ENCODE measurements around the gene PEX11A.

The PEX11A gene

GRCh38 chr15:89671687-89672086 is 18.9 kb downstream of the PEX11A start:
- no peak for DNase-seq (ENCODE audit: extremely low read depth, low read depth)
- no peak for TF ChIP-seq CTCF (IDR thresholded peaks at IDR 0.05; ENCODE audit: low read depth, low read length, missing control alignments)
- no peak overlapping the region for H3K4me3 ChIP-seq (replicated peaks; ENCODE audit: low read depth, low read length)

DNA sequence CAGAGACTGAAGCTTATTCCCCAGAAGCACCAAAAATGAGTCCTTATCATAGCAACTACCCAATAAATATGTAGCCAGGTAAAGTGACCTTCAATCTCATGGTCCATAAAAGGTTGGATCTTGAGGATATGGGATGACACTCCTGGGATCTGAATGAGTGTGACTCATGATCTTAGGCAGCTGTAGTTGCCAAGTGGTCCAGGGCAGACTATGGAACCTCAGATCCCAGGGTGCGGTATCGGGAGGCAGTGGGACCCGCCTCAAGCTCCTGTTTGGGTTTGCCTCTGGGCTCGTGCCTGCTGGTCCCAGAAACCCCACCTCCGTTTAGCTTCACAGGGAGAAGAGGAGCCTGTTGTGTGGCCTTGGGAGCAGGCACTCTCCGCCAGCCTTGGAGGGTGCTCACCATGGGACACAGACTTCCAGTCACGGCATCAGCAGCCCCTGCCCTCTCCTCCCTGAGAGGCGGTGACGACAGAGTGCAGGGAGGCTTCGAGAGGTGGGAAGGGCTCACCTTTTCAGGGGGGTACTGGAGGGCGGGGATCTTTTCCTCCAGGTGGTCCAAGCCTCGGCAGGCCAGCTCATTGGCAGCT is 19.5 kb downstream of the PEX11A start:
- no peak for TF ChIP-seq CTCF (IDR thresholded peaks at IDR 0.05; ENCODE audit: low read depth, low read length, missing control alignments)
- DNase-seq (ENCODE audit: extremely low read depth, low read depth): no peak
- H3K4me3 ChIP-seq (replicated peaks; ENCODE audit: low read depth, low read length): no peak overlapping the region

GRCh38 chr15:89669941-89670340 is 20.6 kb downstream of the PEX11A start:
- no peak for DNase-seq (ENCODE audit: extremely low read depth, low read depth)
- no peak for TF ChIP-seq CTCF (IDR thresholded peaks at IDR 0.05; ENCODE audit: low read depth, low read length, missing control alignments)
- no peak overlapping the region for H3K4me3 ChIP-seq (replicated peaks; ENCODE audit: low read depth, low read length)

- no peak for TF ChIP-seq CTCF (IDR thresholded peaks at IDR 0.05; ENCODE audit: low read depth, low read length, missing control alignments)
- no peak for DNase-seq (ENCODE audit: extremely low read depth, low read depth)
- no peak overlapping the region for H3K4me3 ChIP-seq (replicated peaks; ENCODE audit: low read depth, low read length)
Observed at GRCh38 chr15:89669309-89669865, 21.2 kb downstream of the PEX11A start.

- no peak overlapping the region for H3K4me3 ChIP-seq (replicated peaks; ENCODE audit: low read depth, low read length)
- no peak for TF ChIP-seq CTCF (IDR thresholded peaks at IDR 0.05; ENCODE audit: low read depth, low read length, missing control alignments)
- no peak for DNase-seq (ENCODE audit: extremely low read depth, low read depth)
Observed at GRCh38 chr15:89668171-89668570, 22.4 kb downstream of the PEX11A start.

DNA sequence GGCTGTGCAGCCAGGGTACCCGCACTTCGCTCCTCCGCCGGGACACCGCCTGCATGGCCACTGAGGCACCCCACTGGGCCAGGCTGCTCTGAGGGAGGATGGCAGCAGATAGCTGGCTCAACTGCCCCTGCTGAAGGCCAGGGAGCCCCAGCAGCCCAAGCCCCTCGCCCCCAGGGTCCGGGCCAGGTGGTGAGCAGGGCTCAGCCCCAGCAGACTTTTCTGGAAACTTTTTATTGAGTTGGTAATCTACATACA is 22.9 kb downstream of the PEX11A start:
- no peak for DNase-seq (ENCODE audit: extremely low read depth, low read depth)
- H3K4me3 ChIP-seq (replicated peaks; ENCODE audit: low read depth, low read length): no peak overlapping the region
- no peak for TF ChIP-seq CTCF (IDR thresholded peaks at IDR 0.05; ENCODE audit: low read depth, low read length, missing control alignments)
